ENCODE data around the gene ATG9B.
A peak's percentile ranks its signal among the peaks of the same experiment; 100 is the strongest.

GRCh38 chr7:150974468-150975391, 49.6 kb downstream of the ATG9B start:
- TF ChIP-seq CTCF (IDR thresholded peaks at IDR 0.05) (peak in 1 of 2 donors; percentile 11), EP300 (IDR thresholded peaks at IDR 0.05) (no peak), POLR2A (IDR thresholded peaks at IDR 0.05) (no peak)

Measured in suprapubic skin (tissue), 3 donors.